Measurements from ENCODE around the gene SMAP1.

SMAP1 gene

DNA sequence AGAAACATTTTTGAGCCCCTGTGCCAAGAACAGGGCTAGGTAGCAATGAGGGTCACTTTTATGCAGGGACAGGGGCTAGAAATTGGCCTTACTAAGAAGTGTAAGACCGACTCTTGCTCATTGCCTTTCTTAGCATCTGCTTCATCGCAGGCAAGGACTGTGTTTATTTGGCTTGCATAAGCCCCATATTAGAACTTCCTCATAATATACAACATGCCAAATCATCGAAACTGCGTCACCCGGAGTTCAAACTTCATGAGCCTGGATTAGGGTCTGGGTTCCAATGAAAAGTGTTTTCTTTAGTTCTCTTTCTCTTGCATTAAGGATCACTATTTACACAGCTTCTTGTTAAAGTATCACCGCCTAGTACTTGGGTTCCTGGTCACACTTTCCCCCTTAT is 977 bp upstream of the SMAP1 start (continued):
- TF ChIP-seq ZNF138 (tag by site-specific recombination; IDR thresholded peaks at IDR 0.05; ENCODE audit: borderline replicate concordance) (no peak), ZXDB (tag by site-specific recombination; IDR thresholded peaks at IDR 0.05) (no peak)

DNA sequence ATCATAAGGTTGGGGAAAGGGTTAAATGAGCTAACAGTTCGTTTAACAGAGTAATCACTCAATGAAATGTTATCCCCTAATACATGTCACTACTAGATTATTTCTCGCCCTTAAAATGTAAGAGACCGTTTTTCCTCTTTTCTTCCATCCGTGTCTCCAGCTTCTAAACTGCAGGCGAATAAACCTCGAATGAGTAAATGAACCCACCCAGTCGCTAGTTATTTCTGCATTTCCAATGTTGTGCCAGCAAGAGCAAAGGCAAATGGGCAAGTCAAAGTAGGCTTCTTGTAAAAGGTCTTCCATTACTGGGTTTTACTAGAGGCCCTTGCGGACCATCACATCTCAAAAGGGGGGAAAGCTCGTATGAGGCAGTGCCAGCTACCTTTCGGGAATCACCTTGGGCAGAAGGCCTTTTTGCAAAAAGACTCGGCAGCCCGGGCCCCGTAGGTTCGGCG is 400 bp upstream of the SMAP1 start:
- Histone ChIP-seq H3K27ac (ENCODE audit: extremely low read depth, low read depth, low read length) (peak overlapping the region; percentile 93), H3K4me3 (ENCODE audit: low read depth, low read length) (peak overlapping the region; percentile 93), H3K4me1 (ENCODE audit: control insufficient read depth, insufficient read depth, low read length) (no peaks in the 10 kb centered on the region; the same call in 1 of the 2 replicates), H3K9me3 (ENCODE audit: control insufficient read depth, insufficient read depth, low read depth, low read length) (no peaks in the 10 kb centered on the region), H3K36me3 (ENCODE audit: control insufficient read depth in 2 of 2, insufficient read depth in 1 of 2, low read length in 2 of 2) (peaks cover 0 to 4% of the 10 kb centered on the region in 2 experiments; a peak in 1 of 3 replicates)
- TF ChIP-seq ZNF335 (tag by site-specific recombination; conservative IDR thresholded peaks at IDR 0.05) (peak; percentile 66; the same call in 1 of the 2 replicates), ZBTB17 (tag by site-specific recombination; IDR thresholded peaks at IDR 0.05) (peak; percentile 24), MYNN (tag by site-specific recombination; IDR thresholded peaks at IDR 0.05; ENCODE audit: borderline replicate concordance) (no peak), ZXDB (tag by site-specific recombination; IDR thresholded peaks at IDR 0.05) (peak; percentile 59; the same call in 1 of the 2 replicates), GFI1B (tag by site-specific recombination; IDR thresholded peaks at IDR 0.05) (no peak), ZNF664 (tag by site-specific recombination; IDR thresholded peaks at IDR 0.05) (peak; percentile 43; the same call in 1 of the 2 replicates)
- TF ChIP-seq, protein P1, sequence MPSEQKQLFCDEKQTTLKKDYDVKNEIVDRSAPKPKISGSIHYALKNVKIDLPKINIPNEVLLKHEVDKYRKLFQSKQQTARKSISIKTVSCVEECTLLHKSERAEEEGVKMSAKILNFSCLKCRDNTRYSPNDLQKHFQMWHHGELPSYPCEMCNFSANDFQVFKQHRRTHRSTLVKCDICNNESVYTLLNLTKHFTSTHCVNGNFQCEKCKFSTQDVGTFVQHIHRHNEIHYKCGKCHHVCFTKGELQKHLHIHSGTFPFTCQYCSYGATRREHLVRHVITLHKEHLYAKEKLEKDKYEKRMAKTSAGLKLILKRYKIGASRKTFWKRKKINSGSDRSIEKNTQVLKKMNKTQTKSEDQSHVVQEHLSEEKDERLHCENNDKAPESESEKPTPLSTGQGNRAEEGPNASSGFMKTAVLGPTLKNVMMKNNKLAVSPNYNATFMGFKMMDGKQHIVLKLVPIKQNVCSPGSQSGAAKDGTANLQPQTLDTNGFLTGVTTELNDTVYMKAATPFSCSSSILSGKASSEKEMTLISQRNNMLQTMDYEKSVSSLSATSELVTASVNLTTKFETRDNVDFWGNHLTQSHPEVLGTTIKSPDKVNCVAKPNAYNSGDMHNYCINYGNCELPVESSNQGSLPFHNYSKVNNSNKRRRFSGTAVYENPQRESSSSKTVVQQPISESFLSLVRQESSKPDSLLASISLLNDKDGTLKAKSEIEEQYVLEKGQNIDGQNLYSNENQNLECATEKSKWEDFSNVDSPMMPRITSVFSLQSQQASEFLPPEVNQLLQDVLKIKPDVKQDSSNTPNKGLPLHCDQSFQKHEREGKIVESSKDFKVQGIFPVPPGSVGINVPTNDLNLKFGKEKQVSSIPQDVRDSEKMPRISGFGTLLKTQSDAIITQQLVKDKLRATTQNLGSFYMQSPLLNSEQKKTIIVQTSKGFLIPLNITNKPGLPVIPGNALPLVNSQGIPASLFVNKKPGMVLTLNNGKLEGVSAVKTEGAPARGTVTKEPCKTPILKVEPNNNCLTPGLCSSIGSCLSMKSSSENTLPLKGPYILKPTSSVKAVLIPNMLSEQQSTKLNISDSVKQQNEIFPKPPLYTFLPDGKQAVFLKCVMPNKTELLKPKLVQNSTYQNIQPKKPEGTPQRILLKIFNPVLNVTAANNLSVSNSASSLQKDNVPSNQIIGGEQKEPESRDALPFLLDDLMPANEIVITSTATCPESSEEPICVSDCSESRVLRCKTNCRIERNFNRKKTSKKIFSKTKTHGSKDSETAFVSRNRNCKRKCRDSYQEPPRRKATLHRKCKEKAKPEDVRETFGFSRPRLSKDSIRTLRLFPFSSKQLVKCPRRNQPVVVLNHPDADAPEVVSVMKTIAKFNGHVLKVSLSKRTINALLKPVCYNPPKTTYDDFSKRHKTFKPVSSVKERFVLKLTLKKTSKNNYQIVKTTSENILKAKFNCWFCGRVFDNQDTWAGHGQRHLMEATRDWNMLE (tag by site-specific recombination; conservative IDR thresholded peaks at IDR 0.05; ENCODE audit: low read depth) = peak; percentile 93
- POLR2A ChIA-PET = interaction anchor here (1.4 to 2.3 kb wide), 6 partner anchors 10 to 621 kb away, joined by 4 to 15 read pairs (median 10); partner anchors contain the start of genes FAM135A, OGFRL1 and SDHAF4
- CTCF ChIA-PET = interaction anchor here (0.5 to 3.6 kb wide), 6 partner anchors 12 to 400 kb away, joined by 4 to 32 read pairs (median 7); no protein-coding TSS in a partner anchor

DNA sequence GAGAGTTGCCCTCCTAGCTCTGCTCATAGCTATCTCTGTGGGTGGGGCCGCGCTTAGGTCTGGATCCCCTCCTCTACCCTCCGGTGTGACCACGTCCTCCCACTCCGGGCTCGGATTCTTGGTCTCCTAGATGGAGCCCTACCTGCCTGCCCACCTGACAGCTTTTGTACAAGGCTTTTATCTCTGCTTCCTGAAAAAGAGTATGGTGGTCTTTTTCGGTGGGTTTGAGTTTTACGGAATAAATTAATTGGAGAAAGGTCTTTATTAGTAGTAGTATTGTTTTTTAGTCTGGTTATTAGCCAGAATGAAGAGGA is 773 bp downstream of the SMAP1 start:
- ChIA-PET CTCF (interaction anchor here (0.6 to 3.6 kb wide), 8 partner anchors 9 to 1922 kb away, joined by 3 to 32 read pairs (median 4); no protein-coding TSS in a partner anchor), POLR2A (interaction anchor here (0.5 to 2.3 kb wide), 8 partner anchors 9 to 270 kb away, joined by 3 to 15 read pairs (median 7); partner anchors contain the start of genes FAM135A and SDHAF4)
- H3K4me1 ChIP-seq (ENCODE audit: control insufficient read depth, insufficient read depth, low read length) = peaks cover 9% of the 10 kb centered on the region
- peak overlapping the region; percentile 93; the same call in 1 of the 2 replicates for H3K27ac ChIP-seq (ENCODE audit: extremely low read depth, low read depth, low read length)
- H3K4me3 ChIP-seq (ENCODE audit: low read depth, low read length) = peak overlapping the region; percentile 93
- H3K9me3 ChIP-seq (ENCODE audit: control insufficient read depth, insufficient read depth, low read depth, low read length) = no peaks in the 10 kb centered on the region
- peaks cover 0 to 4% of the 10 kb centered on the region in 2 experiments; a peak in 1 of 3 replicates for H3K36me3 ChIP-seq (ENCODE audit: control insufficient read depth in 2 of 2, insufficient read depth in 1 of 2, low read length in 2 of 2)
- no peak for TF ChIP-seq ZNF776 (tag by site-specific recombination; IDR thresholded peaks at IDR 0.05; ENCODE audit: borderline replicate concordance)
- no peak for TF ChIP-seq HOXD13 (CRISPR knock-in tag; IDR thresholded peaks at IDR 0.05; ENCODE audit: borderline replicate concordance)
- TF ChIP-seq ZBTB1 (tag by site-specific recombination; IDR thresholded peaks at IDR 0.05) = no peak
- no peak for TF ChIP-seq ZNF221 (tag by site-specific recombination; IDR thresholded peaks at IDR 0.05; ENCODE audit: borderline replicate concordance)
- TF ChIP-seq TRIM28 (IDR thresholded peaks at IDR 0.05; ENCODE audit: borderline replicate concordance, low read length) = no peak
- TF ChIP-seq PRDM1 (tag by site-specific recombination; IDR thresholded peaks at IDR 0.05) = no peak
- TF ChIP-seq ZNF335 (tag by site-specific recombination; conservative IDR thresholded peaks at IDR 0.05) = peak; percentile 25; the same call in 1 of the 2 replicates
- 0 out of 2 replicates have a peak, but pooled peaks have one; percentile 48 for TF ChIP-seq ZBTB17 (tag by site-specific recombination; IDR thresholded peaks at IDR 0.05)
- TF ChIP-seq, protein P2, sequence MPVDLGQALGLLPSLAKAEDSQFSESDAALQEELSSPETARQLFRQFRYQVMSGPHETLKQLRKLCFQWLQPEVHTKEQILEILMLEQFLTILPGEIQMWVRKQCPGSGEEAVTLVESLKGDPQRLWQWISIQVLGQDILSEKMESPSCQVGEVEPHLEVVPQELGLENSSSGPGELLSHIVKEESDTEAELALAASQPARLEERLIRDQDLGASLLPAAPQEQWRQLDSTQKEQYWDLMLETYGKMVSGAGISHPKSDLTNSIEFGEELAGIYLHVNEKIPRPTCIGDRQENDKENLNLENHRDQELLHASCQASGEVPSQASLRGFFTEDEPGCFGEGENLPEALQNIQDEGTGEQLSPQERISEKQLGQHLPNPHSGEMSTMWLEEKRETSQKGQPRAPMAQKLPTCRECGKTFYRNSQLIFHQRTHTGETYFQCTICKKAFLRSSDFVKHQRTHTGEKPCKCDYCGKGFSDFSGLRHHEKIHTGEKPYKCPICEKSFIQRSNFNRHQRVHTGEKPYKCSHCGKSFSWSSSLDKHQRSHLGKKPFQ (tag by site-specific recombination; IDR thresholded peaks at IDR 0.05) = peak; percentile 45; the same call in 1 of the 2 replicates
- peak; percentile 14; the same call in 1 of the 2 replicates for TF ChIP-seq GLIS1 (tag by site-specific recombination; IDR thresholded peaks at IDR 0.05)
- TF ChIP-seq GLIS2 (tag by site-specific recombination; IDR thresholded peaks at IDR 0.05) = peak; percentile 68; the same call in 1 of the 2 replicates
- TF ChIP-seq ZNF433 (tag by site-specific recombination; IDR thresholded peaks at IDR 0.05; ENCODE audit: low read depth) = no peak
- TF ChIP-seq EGR2 (tag by site-specific recombination; IDR thresholded peaks at IDR 0.05; ENCODE audit: low read depth) = peak; percentile 31; the same call in 1 of the 2 replicates
- no peak for TF ChIP-seq ZNF16 (tag by site-specific recombination; IDR thresholded peaks at IDR 0.05; ENCODE audit: low read depth)
- TF ChIP-seq, protein P3, sequence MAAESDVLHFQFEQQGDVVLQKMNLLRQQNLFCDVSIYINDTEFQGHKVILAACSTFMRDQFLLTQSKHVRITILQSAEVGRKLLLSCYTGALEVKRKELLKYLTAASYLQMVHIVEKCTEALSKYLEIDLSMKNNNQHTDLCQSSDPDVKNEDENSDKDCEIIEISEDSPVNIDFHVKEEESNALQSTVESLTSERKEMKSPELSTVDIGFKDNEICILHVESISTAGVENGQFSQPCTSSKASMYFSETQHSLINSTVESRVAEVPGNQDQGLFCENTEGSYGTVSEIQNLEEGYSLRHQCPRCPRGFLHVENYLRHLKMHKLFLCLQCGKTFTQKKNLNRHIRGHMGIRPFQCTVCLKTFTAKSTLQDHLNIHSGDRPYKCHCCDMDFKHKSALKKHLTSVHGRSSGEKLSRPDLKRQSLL (tag by site-specific recombination; IDR thresholded peaks at IDR 0.05) = no peak
- TF ChIP-seq ZNF48 (tag by site-specific recombination; IDR thresholded peaks at IDR 0.05) = no peak
- no peak for TF ChIP-seq ZNF561 (tag by site-specific recombination; IDR thresholded peaks at IDR 0.05; ENCODE audit: borderline replicate concordance)
- no peak for TF ChIP-seq FEZF1 (tag by site-specific recombination; IDR thresholded peaks at IDR 0.05)
